Activated CD8-positive, alpha-beta T cell treated with anti-CD3 and anti-CD28 coated beads, Interleukin-2, amount 10 ng/mL, durations not matched to agents 7 days and 5 days (primary cell): ENCODE data around the gene SBF2. TPM values are rescaled to one million over a fixed set of nuclear protein-coding genes. Genes with fewer than 3 reads are reported as not detected.

Source experiments
- ATAC-seq: fragments of 150-1000 bp; cut with Tn5 transposase; one replicate; pipeline ENCODE4 v1.10.0; 2021; ENCODE audit warnings: moderate library complexity
- CTCF ChIA-PET: fragments of 350-600 bp; sonication (Branson Sonifier 250); formaldehyde crosslinking; loops from one replicate; lab custom pipeline; 2021; ENCODE audit warnings: antibody characterized with exemption; lab: Charles Lee
- POLR2A ChIA-PET: fragments of 350-600 bp; sonication (Branson Sonifier 250); formaldehyde crosslinking; loops from one replicate; lab custom pipeline; 2021; ENCODE audit warnings: antibody characterized with exemption; lab: Charles Lee
- DNase-seq: peaks from one replicate; pipeline ENCODE4 v3.0.0-alpha.2; 2020
- H3K27ac Mint-ChIP-seq: one replicate; pipeline ENCODE4 v1.8.0; 2021; ENCODE audit warnings: mild to moderate bottlenecking, mixed read lengths
- H3K27me3 Mint-ChIP-seq: one replicate; pipeline ENCODE4 v1.8.0; 2021; ENCODE audit warnings: low read depth, mixed read lengths
- H3K36me3 Mint-ChIP-seq: one replicate; pipeline ENCODE4 v1.8.0; 2021; ENCODE audit warnings: low read depth, mixed read lengths
- H3K4me1 Mint-ChIP-seq: one replicate; pipeline ENCODE4 v1.8.0; 2021; ENCODE audit warnings: low read depth, mixed read lengths
- H3K4me3 Mint-ChIP-seq: one replicate; pipeline ENCODE4 v1.8.0; 2021; ENCODE audit warnings: mild to moderate bottlenecking, mixed read lengths
- H3K9me3 Mint-ChIP-seq: one replicate; pipeline ENCODE4 v1.8.0; 2022; ENCODE audit warnings: mixed read lengths; ENCODE audit not compliant: insufficient read depth
- total RNA-seq, 2 experiments: library from RNA; stranded (reverse); gene quantifications; one replicate each; pipeline ENCODE4 v1.2.3, GENCODE V29; 2021

SBF2 gene
- total RNA-seq, 2 experiments from 2014 or later: 5.1 to 5.9 TPM

DNA sequence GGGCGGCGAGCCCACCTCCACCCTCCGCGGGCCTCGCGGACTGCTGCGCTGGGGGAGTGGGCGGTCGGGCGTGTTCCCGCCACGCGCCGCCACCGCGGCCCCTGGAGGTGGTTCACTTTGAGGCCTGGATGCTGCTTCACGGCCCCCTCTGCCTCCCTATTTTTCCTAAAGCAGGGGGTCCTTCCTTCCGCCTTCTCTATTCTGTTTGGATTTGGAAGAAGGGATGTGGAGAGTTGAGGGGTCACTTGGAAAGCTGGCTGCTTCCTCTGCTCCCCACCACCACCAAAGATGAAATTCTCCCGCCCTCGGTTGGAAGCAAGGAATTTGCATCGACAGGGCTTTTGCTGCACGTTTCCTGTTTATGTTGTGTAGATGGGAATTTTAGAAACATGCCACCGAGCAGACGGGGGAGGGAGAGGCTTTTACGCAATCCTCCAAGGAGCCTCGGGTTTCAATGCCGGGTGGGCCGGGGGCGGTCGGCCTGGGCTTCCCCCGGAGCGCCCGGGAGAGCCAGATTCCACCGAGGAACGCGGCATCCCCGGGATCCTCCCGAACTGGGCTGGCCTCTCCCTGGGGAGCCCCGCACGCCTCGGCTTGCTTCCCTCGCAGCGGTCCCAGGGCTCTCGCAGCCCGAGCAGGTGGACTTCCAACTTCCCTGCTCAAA lies 403 bp upstream of the SBF2 start:
- Mint-ChIP-seq H3K4me1 (peaks cover 28% of the 10 kb centered on the region), H3K4me3 (peak overlapping the region; percentile 68)
- POLR2A ChIA-PET: no interaction called here

DNA sequence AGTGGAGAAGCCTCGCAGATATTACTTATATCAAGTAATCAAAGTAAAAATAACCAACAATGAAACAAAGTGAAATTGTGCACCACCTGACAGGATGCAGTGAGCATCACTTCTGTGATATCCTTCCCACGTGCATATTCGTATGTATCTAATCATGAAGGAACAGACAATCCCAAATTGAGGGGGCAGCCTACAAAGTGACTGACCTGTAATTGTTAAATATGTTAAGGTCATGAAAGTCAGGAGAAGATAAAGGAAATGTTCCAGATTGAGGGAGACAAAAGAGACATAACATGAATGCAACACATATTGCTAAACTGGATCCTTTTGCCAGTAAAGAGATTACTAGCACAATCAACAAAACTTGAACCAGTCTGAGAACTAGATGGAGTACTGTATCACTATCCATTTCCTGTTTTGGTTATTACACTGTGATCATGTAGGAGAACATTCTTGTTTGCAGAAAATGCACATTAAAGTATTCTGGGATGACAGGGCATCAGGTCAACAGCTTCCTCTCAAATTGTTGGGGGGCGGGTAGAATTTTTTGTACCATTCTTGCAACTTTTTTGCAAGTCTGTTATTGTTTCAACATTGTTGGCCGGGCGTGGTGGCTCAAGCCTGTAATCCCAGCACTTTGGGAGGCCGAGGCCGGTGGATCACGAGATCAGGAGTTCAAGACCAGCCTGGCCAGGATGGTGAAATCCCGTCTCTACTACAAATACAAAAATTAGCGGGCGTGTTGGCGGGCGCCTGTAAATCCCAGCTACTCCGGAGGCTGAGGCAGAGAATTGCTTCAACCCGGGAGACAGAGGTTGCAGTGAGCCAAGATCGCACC lies 2.0 kb downstream of the SBF2 start:
- Mint-ChIP-seq H3K4me1 (peaks cover 16% of the 10 kb centered on the region), H3K4me3 (no peak overlapping the region), H3K9me3 (no peaks in the 10 kb centered on the region), H3K27me3 (peaks cover 43% of the 10 kb centered on the region), H3K27ac (no peak overlapping the region), H3K36me3 (no peaks in the 10 kb centered on the region)
- POLR2A ChIA-PET: no interaction called here
- CTCF ChIA-PET: interaction anchor here (0.7 to 1.6 kb wide), 4 partner anchors 11 to 757 kb away, joined by 3 to 5 read pairs (median 4); no protein-coding TSS in a partner anchor
- no peak for ATAC-seq
- DNase-seq: no peak

More for the DNA sequence above, 403 bp upstream of the SBF2 start:
- peaks cover 51% of the 10 kb centered on the region for H3K27me3 Mint-ChIP-seq
- H3K36me3 Mint-ChIP-seq: no peaks in the 10 kb centered on the region
- DNase-seq (no peak), ATAC-seq (no peak)
- no peak overlapping the region for H3K27ac Mint-ChIP-seq
- CTCF ChIA-PET: interaction anchor here (1.2 to 3.2 kb wide), 4 partner anchors 10 to 246 kb away, joined by 3 to 22 read pairs (median 8); partner anchors contain the start of genes ADM and RNF141
- no peaks in the 10 kb centered on the region for H3K9me3 Mint-ChIP-seq

DNA sequence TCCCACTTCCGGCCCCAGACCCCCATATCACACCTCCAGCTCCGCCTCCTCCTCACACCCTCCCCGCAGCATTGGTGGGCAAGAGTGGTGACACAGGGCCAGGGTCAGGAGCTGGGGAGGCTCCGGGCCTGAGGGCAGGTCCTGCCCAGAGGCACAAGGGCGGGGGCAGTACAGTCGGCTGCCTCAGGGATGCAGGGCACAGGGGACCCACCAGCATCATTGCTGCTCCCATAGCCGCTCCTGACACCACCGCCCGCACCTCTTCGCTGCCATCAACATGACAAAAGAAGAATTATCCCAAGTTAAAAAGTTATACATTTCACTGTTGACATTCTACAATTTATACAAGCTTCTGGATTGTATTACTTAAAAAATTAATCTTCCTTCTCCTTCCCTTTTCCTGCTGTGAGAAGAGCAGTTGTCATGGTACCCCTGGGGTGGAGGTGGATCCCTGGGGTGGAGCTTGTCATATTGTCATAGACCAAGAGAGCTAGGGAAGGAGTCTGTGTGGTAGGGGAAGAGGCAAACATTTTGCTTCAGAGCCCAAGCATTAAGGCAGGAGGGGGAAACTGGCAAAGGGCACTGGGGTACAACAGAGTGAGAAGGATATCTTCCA lies 4.1 kb downstream of the SBF2 start:
- Mint-ChIP-seq H3K27ac (no peak overlapping the region), H3K27me3 (peaks cover 26% of the 10 kb centered on the region), H3K4me3 (no peak overlapping the region), H3K9me3 (no peaks in the 10 kb centered on the region), H3K36me3 (no peaks in the 10 kb centered on the region), H3K4me1 (peaks cover 12% of the 10 kb centered on the region)
- POLR2A ChIA-PET: no interaction called here
- DNase-seq: no peak
- no peak for ATAC-seq
- CTCF ChIA-PET: interaction anchor here (1.1 to 1.3 kb wide), 2 partner anchors 9 to 18 kb away, joined by 3 read pairs; no protein-coding TSS in a partner anchor

DNA sequence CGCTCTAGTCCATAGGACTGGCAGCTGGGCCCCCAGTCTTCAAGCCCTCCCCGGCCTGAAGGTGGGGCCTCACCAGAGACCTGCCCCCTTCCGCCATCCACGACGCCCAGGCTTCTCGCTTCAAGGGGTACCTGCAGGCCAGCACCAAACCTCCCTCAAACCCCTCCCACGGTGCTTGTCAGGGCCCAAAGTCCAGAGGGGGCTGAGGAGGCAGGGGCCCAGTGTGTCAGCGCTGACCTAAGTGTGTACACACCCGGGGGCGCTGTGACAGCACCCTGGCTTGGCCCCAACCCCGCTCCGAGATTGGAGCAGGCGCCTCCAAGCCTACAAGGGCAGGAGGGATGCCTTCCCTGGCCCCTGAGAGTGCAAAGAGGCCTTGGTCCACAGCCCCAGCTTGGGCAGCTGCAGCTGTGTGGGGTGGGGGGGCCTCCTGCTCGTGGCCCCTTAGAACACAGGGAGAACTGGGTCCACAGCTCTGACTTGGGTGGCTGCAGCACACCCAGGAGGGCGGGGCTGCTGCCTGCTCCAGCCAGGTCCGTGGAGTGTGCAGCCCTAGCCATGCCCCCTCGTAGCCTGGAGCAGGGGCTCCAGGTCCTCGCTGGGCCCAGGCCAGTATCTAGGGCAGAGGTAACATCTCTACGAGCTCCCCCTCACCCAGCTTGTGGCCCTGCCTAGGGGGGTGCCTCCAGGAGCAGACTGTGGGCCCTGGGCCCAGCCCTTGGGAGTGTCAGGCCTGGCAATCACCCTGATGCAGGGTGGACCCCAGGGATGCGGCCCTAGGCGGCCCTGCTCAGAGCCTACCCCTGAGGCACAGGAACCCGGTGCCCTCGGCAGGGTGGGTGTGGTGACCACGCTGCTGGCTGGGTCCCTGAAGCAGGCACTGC lies 4.9 kb downstream of the SBF2 start:
- Mint-ChIP-seq H3K36me3 (no peaks in the 10 kb centered on the region), H3K27ac (no peak overlapping the region), H3K4me3 (no peak overlapping the region), H3K27me3 (peaks cover 27% of the 10 kb centered on the region), H3K4me1 (peaks cover 10% of the 10 kb centered on the region), H3K9me3 (no peaks in the 10 kb centered on the region)
- ChIA-PET CTCF (no interaction called here), POLR2A (no interaction called here)
- ATAC-seq (no peak), DNase-seq (no peak)

DNA sequence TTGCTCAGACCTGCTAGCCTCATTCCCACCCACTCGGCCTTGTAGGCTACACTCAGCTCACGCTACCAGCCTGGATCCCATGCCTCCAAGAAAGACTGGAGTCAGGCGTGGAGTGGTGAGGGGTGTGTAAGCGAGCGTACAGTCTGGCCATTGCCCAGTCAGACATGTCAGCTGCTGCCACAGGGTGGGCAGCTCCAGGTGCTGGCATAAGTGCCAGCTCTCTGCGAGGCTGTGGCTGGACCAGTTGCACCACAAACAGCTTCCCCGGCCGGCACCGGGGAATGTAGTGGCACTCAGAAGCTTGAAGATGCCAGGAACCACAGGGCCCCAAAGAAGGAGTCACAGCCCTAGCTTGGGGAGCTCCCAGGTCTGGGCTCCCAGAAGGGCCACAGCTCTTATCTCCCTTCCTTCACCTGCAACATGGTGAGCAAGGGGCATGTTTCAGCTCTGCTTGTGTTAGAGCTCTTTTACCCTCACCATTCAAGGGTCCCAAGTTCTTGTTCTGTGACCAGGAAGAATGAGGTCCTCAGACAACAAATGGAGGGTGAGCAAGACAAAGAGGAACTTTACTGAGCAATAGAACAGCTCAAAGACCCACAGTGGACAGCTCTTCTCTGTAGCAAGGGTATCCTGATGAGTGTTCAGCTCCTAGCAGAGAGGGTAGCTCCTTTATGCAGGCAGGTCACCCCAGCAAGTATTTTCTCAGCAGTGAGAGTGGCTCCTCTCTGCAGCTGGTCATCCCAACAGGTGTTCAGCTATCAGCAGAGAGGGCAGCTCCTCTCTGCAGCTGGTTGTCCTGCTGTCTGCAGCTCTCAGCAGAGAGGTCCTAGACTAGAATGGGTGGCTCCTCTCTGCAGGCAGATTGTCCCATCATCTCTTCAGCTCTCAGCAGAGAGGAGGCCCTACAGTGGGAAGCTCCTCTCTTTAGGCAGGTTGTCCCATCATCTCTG lies 6.0 kb downstream of the SBF2 start:
- H3K27ac Mint-ChIP-seq: no peak overlapping the region
- DNase-seq (no peak), ATAC-seq (no peak)
- H3K9me3 Mint-ChIP-seq: no peaks in the 10 kb centered on the region
- no peak overlapping the region for H3K4me3 Mint-ChIP-seq
- peaks cover 26% of the 10 kb centered on the region for H3K27me3 Mint-ChIP-seq
- no peaks in the 10 kb centered on the region for H3K36me3 Mint-ChIP-seq
- ChIA-PET CTCF (interaction anchor here (0.7 to 1.1 kb wide), 2 partner anchors 16 to 32 kb away, joined by 4 read pairs; partner anchors contain the start of gene ADM), POLR2A (no interaction called here)
- H3K4me1 Mint-ChIP-seq: peaks cover 10% of the 10 kb centered on the region

DNA sequence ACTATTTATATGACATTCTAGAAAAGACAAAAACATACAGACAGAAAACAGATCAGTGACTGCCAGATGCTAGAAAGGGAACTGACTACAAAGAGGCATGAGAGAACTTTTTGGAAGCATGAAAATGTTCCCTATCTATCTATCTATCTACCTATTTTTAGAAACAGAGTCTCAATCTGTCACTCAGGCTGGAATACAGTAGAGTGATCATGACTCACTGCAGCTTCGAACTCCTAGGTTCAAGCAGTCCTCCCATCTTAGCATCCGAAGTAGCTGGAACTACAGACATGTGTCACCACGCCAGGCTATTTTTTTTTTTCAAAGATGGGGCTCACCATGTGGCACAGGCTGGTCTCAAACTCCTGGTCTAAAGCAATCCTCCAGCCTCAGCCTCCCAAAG lies 6.9 kb downstream of the SBF2 start:
- POLR2A ChIA-PET: interaction anchor here (0.6 kb wide), 1 partner anchor 40 kb away, joined by 3 read pairs; no protein-coding TSS in a partner anchor
- peaks cover 22% of the 10 kb centered on the region for H3K27me3 Mint-ChIP-seq

DNA sequence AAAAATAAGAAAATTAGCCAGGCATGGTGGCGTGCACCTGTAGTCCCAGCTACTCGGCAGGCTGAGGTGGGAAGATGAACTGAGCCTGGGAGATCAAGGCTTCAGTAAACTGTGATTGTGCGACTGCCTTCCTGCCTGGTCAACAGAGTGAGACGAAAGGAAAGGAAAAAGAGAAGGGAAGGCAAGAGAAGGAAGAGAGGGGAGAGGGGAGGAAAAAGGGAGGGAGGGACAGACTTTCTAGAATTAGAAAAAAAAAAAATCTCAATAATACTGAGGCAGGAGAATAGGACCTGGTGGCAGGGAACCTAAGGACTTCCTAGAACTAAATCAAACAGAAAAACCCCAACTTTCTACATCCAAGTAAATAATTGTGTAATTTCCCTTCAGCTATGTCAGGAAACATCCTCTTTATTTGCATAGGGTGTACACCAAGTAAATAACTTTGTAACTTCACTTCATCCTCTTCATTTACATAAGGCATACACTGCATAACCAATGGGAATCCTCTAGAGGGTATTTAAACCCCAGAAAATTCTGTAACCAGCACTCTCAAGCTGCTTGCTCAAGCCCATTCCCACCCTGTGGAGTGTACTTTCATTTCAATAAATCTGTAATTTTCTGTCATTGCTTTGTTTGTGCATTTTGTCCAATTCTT lies 8.7 kb downstream of the SBF2 start:
- Mint-ChIP-seq H3K27me3 (peaks cover 12% of the 10 kb centered on the region), H3K4me3 (no peak overlapping the region), H3K36me3 (no peaks in the 10 kb centered on the region), H3K4me1 (peaks cover 5% of the 10 kb centered on the region), H3K9me3 (no peaks in the 10 kb centered on the region), H3K27ac (no peak overlapping the region)
- DNase-seq (no peak), ATAC-seq (no peak)
- POLR2A ChIA-PET: no interaction called here
- CTCF ChIA-PET: interaction anchor here (1.2 kb wide), 1 partner anchor 23 kb away, joined by 3 read pairs; no protein-coding TSS in a partner anchor

More for the DNA sequence above, 6.9 kb downstream of the SBF2 start:
- CTCF ChIA-PET: interaction anchor here (0.6 kb wide), 1 partner anchor 408 kb away, joined by 3 read pairs; no protein-coding TSS in a partner anchor
- DNase-seq (no peak), ATAC-seq (no peak)
- Mint-ChIP-seq H3K36me3 (no peaks in the 10 kb centered on the region), H3K4me3 (no peak overlapping the region), H3K27ac (no peak overlapping the region), H3K9me3 (no peaks in the 10 kb centered on the region), H3K4me1 (peaks cover 10% of the 10 kb centered on the region)

DNA sequence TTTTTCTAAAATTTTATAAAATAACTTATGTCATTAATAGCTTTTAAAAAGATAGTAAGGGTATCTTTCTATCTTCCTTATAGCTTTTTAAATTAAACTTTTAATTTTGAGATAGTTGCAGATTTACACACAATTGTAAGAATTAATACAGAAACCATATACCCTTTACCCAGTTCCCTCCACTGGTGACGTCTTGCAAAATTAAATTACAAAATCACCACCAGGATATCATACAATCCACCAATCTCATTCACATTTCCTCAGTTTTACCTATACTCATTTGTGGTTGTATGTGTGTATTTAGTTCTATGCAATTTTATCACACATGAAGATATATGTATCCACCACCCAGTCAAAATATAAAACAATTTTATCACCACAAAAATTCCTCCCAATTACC lies 10.0 kb downstream of the SBF2 start:
- no peak overlapping the region for H3K27ac Mint-ChIP-seq
- ATAC-seq: no peak

DNA sequence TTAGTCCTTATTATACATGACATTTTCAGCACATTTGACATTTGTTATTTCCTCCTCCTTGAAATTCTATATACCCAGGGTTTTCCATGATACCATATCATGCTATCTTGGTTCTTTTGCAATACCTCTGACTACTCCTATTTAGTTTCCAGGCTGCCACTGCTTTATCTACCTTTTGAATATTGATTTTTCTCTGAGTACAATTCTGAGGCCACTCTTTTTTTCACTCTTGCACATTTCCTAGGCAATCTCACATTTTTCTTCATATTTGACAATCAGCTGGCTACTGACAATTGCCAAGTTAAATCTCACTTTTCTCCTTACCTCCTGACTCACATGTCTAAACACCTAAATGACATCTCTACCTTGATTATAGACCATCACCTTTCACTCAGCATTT lies 11.9 kb downstream of the SBF2 start:
- no peak for ATAC-seq
- Mint-ChIP-seq H3K4me1 (peaks cover 5% of the 10 kb centered on the region), H3K9me3 (no peaks in the 10 kb centered on the region), H3K27me3 (peaks cover 11% of the 10 kb centered on the region), H3K27ac (no peak overlapping the region), H3K36me3 (no peaks in the 10 kb centered on the region), H3K4me3 (no peak overlapping the region)
- CTCF ChIA-PET: no interaction called here
- no peak for DNase-seq
- POLR2A ChIA-PET: no interaction called here

More for the DNA sequence above, 10.0 kb downstream of the SBF2 start:
- ChIA-PET POLR2A (no interaction called here), CTCF (interaction anchor here (1.2 kb wide), 1 partner anchor 25 kb away, joined by 3 read pairs; no protein-coding TSS in a partner anchor)
- H3K9me3 Mint-ChIP-seq: no peaks in the 10 kb centered on the region
- peaks cover 5% of the 10 kb centered on the region for H3K4me1 Mint-ChIP-seq
- H3K27me3 Mint-ChIP-seq: peaks cover 11% of the 10 kb centered on the region
- no peak for DNase-seq
- H3K36me3 Mint-ChIP-seq: no peaks in the 10 kb centered on the region
- H3K4me3 Mint-ChIP-seq: no peak overlapping the region

DNA sequence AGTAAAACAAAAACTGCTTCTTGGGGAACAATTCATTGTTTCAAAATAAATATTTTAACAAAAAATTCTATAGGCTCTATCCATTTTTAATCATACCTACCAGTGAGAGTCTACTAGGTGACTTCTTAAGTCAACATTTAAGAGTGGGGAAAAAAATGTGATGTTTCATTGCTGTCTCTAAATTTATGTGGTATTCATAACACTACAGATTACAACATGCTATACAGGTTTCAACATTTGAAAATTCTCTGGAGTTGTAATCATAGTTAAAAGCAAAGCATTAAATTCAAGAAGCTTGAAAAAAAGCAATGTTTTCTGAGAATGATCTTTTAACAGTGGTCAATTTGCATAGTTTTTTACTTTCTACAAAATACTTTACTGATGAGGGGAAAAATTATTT lies 18.3 kb downstream of the SBF2 start:
- ChIA-PET CTCF (no interaction called here), POLR2A (no interaction called here)
- Mint-ChIP-seq H3K4me3 (no peak overlapping the region), H3K9me3 (no peaks in the 10 kb centered on the region), H3K27me3 (peaks cover 6% of the 10 kb centered on the region), H3K27ac (no peak overlapping the region), H3K4me1 (no peaks in the 10 kb centered on the region), H3K36me3 (no peaks in the 10 kb centered on the region)
- ATAC-seq: no peak
- DNase-seq: no peak
